ENCODE data around the gene ELMO3.

- TF ChIP-seq EZH2 (IDR thresholded peaks at IDR 0.05) (no peak), SP1 (IDR thresholded peaks at IDR 0.05; ENCODE audit: low read depth) (no peak), CTCF (IDR thresholded peaks at IDR 0.05 in 2 of 3, conservative IDR thresholded peaks at IDR 0.05 in 1 of 3; ENCODE audit: borderline replicate concordance in 1 of 3, insufficient read depth in 1 of 3, low read depth in 2 of 3, low read length in 2 of 3) (no peak), EZH2phosphoT487 (IDR thresholded peaks at IDR 0.05; ENCODE audit: borderline replicate concordance) (no peak), POLR2AphosphoS5 (IDR thresholded peaks at IDR 0.05; ENCODE audit: low read depth, low read length) (no peak), RAD21 (IDR thresholded peaks at IDR 0.05; ENCODE audit: low read depth) (no peak)
Measured at GRCh38 chr16:67243481-67243880, 44.5 kb downstream of the ELMO3 start.

All from HCT116 (cell line).